ENCODE data around the gene GLRX5.

The GLRX5 gene

GRCh38 chr14:95515596-95516552 is 19.0 kb upstream of the GLRX5 start:
- peak; percentile 57 to 66 (median 64) for DNase-seq (ENCODE audit: low read depth in 3 of 3)

- no peak for DNase-seq (ENCODE audit: low read depth in 3 of 3)
Observed at GRCh38 chr14:95516554-95517181, 18.2 kb upstream of the GLRX5 start, which contains the start of gene SYNE3. SYNE3 (minus strand) TSS chr14:95516650; CDS start chr14:95475821, 40,829 bp downstream.

GRCh38 chr14:95518045-95518751 is 16.7 kb upstream of the GLRX5 start:
- no peak for DNase-seq (ENCODE audit: low read depth in 3 of 3)

- DNase-seq (ENCODE audit: low read depth in 3 of 3), result peak in 2 of 3 experiments; percentile 38 to 59
Observed at GRCh38 chr14:95519699-95520098, 15.2 kb upstream of the GLRX5 start.

- no peak for DNase-seq (ENCODE audit: low read depth in 3 of 3)
Observed at GRCh38 chr14:95520346-95520745, 14.5 kb upstream of the GLRX5 start.

GRCh38 chr14:95521001-95521400 is 13.8 kb upstream of the GLRX5 start:
- DNase-seq (ENCODE audit: low read depth in 3 of 3), result no peak

- no peak for DNase-seq (ENCODE audit: low read depth in 3 of 3)
Observed at GRCh38 chr14:95522116-95522515, 12.7 kb upstream of the GLRX5 start.

GRCh38 chr14:95522556-95522955 is 12.3 kb upstream of the GLRX5 start:
- DNase-seq (ENCODE audit: low read depth in 3 of 3), result no peak

- no peak for DNase-seq (ENCODE audit: low read depth in 3 of 3)
Observed at GRCh38 chr14:95523051-95523814, 11.6 kb upstream of the GLRX5 start.

- DNase-seq (ENCODE audit: low read depth in 3 of 3), result no peak
Observed at GRCh38 chr14:95523815-95524448, 10.9 kb upstream of the GLRX5 start.

- no peak for DNase-seq (ENCODE audit: low read depth in 3 of 3)
Observed at GRCh38 chr14:95524706-95525512, 9.9 kb upstream of the GLRX5 start.

- no peak for DNase-seq (ENCODE audit: low read depth in 3 of 3)
Observed at GRCh38 chr14:95525999-95526398, 8.9 kb upstream of the GLRX5 start.

- DNase-seq (ENCODE audit: low read depth in 3 of 3), result no peak
Observed at GRCh38 chr14:95526483-95527386, 8.1 kb upstream of the GLRX5 start.

- no peak for DNase-seq (ENCODE audit: low read depth in 3 of 3)
Observed at GRCh38 chr14:95527387-95528002, 7.4 kb upstream of the GLRX5 start.

- DNase-seq (ENCODE audit: low read depth in 3 of 3), result no peak
Observed at GRCh38 chr14:95529216-95529615, 5.6 kb upstream of the GLRX5 start.

GRCh38 chr14:95530473-95531276 is 4.2 kb upstream of the GLRX5 start:
- no peak for DNase-seq (ENCODE audit: low read depth in 3 of 3)

GRCh38 chr14:95531473-95531872 is 3.4 kb upstream of the GLRX5 start:
- DNase-seq (ENCODE audit: low read depth in 3 of 3), result no peak

- DNase-seq (ENCODE audit: low read depth in 3 of 3), result no peak
Observed at GRCh38 chr14:95531969-95532368, 2.9 kb upstream of the GLRX5 start.
